ENCODE measurements around the gene ADD3. TPM values are rescaled to one million over a fixed set of nuclear protein-coding genes. Genes with fewer than 3 reads are reported as not detected.

Gene ADD3
- total RNA-seq, 1 donor from 2014 or later = 113 TPM

DNA sequence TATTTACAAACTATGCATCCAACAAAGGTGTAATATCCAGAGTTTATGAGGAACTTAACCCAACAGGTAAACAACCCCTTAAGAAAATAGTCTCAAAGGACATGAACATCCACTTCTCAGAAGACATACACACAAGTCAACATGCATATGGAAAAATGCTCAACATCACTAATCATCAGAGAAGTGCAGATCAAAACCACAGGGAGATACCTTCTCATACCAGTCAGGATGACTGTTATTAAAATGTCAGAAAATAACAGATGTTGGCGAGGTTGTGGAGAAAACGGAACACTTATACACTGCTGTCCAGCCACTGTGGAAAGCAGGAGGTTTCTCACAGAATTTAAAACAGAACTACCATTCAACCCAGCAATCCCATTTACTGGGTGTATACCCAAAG, 84.0 kb downstream of the ADD3 start:
- H3K9me3 ChIP-seq (ENCODE audit: control insufficient read depth in 3 of 3, low read length in 3 of 3) = no peaks in the 10 kb centered on the region
- H3K27ac ChIP-seq (ENCODE audit: low read depth, low read length) = no peak overlapping the region
- no peak overlapping the region for H3K4me3 ChIP-seq (ENCODE audit: low read length in 3 of 3)
- H3K9ac ChIP-seq (ENCODE audit: low read depth in 1 of 3, low read length in 3 of 3) = no peak overlapping the region
- no peaks in the 10 kb centered on the region for H3K4me1 ChIP-seq (ENCODE audit: control insufficient read depth in 3 of 3, insufficient read depth in 3 of 3, low read length in 3 of 3)
- H3K27me3 ChIP-seq (ENCODE audit: control insufficient read depth in 3 of 3, insufficient read depth in 3 of 3, low read length in 3 of 3) = no peaks in the 10 kb centered on the region
- H3K36me3 ChIP-seq (ENCODE audit: control insufficient read depth in 3 of 3, insufficient read depth in 3 of 3, low read length in 3 of 3) = no peaks in the 10 kb centered on the region

DNA sequence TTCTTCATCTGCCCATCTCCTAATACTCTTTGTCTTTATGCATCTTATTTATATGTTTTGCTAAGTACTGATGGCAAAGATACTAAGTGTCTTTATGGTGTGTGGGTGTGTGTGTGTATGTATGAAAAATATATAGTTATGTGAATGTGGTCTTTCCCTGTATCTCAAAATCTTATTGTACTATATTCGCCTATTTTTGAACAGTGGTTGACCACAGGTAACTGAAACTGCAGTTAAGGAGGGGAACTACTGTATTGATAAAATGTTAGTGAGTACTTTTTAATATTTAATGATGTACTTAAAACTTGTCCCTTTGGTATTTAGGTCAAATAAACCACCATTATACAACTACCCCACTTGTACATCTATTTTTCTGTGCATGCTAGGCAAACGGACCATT, 85.9 kb downstream of the ADD3 start:
- Histone ChIP-seq H3K36me3 (ENCODE audit: control insufficient read depth in 3 of 3, insufficient read depth in 3 of 3, low read length in 3 of 3) (no peaks in the 10 kb centered on the region), H3K9me3 (ENCODE audit: control insufficient read depth in 3 of 3, low read length in 3 of 3) (no peaks in the 10 kb centered on the region), H3K4me3 (ENCODE audit: low read length in 3 of 3) (no peak overlapping the region), H3K4me1 (ENCODE audit: control insufficient read depth in 3 of 3, insufficient read depth in 3 of 3, low read length in 3 of 3) (no peaks in the 10 kb centered on the region), H3K9ac (ENCODE audit: low read depth in 1 of 3, low read length in 3 of 3) (no peak overlapping the region), H3K27me3 (ENCODE audit: control insufficient read depth in 3 of 3, insufficient read depth in 3 of 3, low read length in 3 of 3) (no peaks in the 10 kb centered on the region), H3K27ac (ENCODE audit: low read depth, low read length) (no peak overlapping the region)

DNA sequence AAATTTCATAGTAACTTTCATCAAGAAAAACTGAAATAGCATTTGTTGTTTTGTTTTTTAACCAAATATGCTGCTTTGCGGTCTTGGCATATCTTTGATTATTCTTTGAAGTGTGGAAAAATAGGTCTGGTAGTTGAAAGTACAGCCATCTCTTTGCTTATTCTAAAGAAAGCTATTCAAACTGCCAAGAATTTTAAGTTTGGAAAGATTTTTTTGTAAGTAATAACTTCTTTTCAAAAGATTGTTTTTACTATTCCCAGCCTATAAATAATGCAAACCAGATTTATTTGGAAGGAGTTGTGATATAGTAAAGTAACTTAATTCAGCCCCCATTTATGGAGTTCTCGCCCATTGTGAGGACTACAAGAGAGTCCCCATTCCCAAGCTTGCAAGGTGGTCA, 87.0 kb downstream of the ADD3 start:
- Histone ChIP-seq H3K4me3 (ENCODE audit: low read length in 3 of 3) (no peak overlapping the region), H3K4me1 (ENCODE audit: control insufficient read depth in 3 of 3, insufficient read depth in 3 of 3, low read length in 3 of 3) (no peaks in the 10 kb centered on the region), H3K36me3 (ENCODE audit: control insufficient read depth in 3 of 3, insufficient read depth in 3 of 3, low read length in 3 of 3) (no peaks in the 10 kb centered on the region), H3K9ac (ENCODE audit: low read depth in 1 of 3, low read length in 3 of 3) (no peak overlapping the region), H3K27ac (ENCODE audit: low read depth, low read length) (no peak overlapping the region), H3K9me3 (ENCODE audit: control insufficient read depth in 3 of 3, low read length in 3 of 3) (no peaks in the 10 kb centered on the region), H3K27me3 (ENCODE audit: control insufficient read depth in 3 of 3, insufficient read depth in 3 of 3, low read length in 3 of 3) (no peaks in the 10 kb centered on the region)

DNA sequence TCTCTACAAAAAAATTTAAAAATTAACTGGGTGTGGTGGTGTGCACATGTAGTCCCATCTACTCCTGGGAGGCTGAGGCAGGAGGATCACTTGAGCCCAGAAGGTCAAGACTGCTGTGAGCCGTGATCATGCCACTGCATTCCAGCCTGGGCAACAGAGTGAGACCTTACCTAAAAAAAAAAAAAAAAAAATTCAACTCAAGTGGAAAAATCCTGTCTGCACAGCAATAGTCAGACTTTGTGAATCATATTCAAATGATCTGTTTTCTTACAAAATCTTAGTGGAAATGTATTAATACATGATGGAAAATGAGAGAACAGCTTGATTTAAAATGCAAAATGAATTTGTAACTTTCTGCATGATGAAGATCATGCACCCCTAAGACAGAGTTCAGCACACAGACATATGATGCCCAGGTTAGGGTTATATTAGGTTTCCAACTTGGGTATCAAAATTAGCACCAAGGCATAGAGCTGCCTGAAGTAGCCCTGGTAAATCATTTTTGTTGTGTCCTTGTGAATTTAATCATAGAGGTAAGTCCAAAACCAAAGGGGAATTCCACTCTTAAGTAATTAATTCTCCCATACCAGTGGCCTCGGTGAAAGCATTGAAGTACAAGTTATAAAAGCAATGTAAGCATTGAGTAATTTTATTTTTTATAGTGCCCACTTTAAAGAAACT, 93.8 kb downstream of the ADD3 start:
- Histone ChIP-seq H3K27ac (ENCODE audit: low read depth, low read length) (no peak overlapping the region), H3K9me3 (ENCODE audit: control insufficient read depth in 3 of 3, low read length in 3 of 3) (no peaks in the 10 kb centered on the region), H3K9ac (ENCODE audit: low read depth in 1 of 3, low read length in 3 of 3) (no peak overlapping the region), H3K36me3 (ENCODE audit: control insufficient read depth in 3 of 3, insufficient read depth in 3 of 3, low read length in 3 of 3) (peaks cover 0 to 7% (median 0%) of the 10 kb centered on the region in 3 donors), H3K27me3 (ENCODE audit: control insufficient read depth in 3 of 3, insufficient read depth in 3 of 3, low read length in 3 of 3) (no peaks in the 10 kb centered on the region), H3K4me1 (ENCODE audit: control insufficient read depth in 3 of 3, insufficient read depth in 3 of 3, low read length in 3 of 3) (no peaks in the 10 kb centered on the region), H3K4me3 (ENCODE audit: low read length in 3 of 3) (no peak overlapping the region)

DNA sequence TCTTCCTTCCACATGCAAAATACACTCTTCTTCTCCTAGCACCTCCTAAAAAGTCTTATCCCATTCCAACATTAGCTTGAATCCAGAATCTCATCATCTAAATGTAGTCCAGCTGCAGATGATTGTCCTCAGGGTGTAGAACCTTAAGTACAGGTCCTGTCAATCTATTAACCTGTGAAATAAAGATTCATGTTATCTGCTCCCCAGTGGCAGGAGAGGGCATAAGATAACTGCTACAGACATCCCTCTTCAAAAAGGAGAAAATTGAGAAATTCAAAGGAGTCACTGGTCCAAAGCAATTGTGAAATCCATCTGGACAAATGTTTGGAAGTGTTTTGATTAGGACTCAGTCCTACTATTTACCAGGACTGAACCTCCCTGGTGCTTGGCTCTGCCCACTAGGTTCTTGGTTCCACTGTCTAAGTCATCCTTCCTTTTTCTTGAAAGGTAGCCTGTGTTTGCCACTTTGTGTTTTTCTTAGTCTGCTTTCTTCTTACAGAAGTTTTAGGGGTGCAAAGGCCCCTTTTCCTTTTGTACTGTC, 96.2 kb downstream of the ADD3 start:
- H3K9me3 ChIP-seq (ENCODE audit: control insufficient read depth in 3 of 3, low read length in 3 of 3) = no peaks in the 10 kb centered on the region
- H3K4me1 ChIP-seq (ENCODE audit: control insufficient read depth in 3 of 3, insufficient read depth in 3 of 3, low read length in 3 of 3) = no peaks in the 10 kb centered on the region
- peaks cover 0 to 7% (median 0%) of the 10 kb centered on the region in 3 donors for H3K36me3 ChIP-seq (ENCODE audit: control insufficient read depth in 3 of 3, insufficient read depth in 3 of 3, low read length in 3 of 3)
- H3K4me3 ChIP-seq (ENCODE audit: low read length in 3 of 3) = no peak overlapping the region
- no peak overlapping the region for H3K27ac ChIP-seq (ENCODE audit: low read depth, low read length)
- H3K27me3 ChIP-seq (ENCODE audit: control insufficient read depth in 3 of 3, insufficient read depth in 3 of 3, low read length in 3 of 3) = no peaks in the 10 kb centered on the region
- no peak overlapping the region for H3K9ac ChIP-seq (ENCODE audit: low read depth in 1 of 3, low read length in 3 of 3)

DNA sequence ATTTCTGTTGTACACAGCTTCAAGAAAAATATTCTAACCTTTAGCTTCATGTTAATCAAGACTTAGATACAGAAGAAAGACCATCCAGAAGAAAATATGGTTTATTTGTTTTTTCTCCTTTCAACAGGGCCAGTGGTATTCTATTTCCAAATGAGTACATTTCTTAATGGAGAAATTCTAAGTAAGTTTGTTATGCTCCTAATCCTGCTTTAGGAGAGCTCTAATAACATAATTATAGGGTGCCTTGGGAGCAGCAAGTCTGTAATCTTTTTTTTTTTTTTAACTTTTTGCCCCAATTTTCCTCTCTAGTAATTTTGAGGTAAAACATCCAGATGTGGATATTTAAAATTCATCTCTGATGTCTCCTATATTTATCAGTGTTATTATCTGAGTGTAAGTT, 98.1 kb downstream of the ADD3 start:
- no peak overlapping the region for H3K27ac ChIP-seq (ENCODE audit: low read depth, low read length)
- peaks cover 0 to 7% (median 0%) of the 10 kb centered on the region in 3 donors for H3K36me3 ChIP-seq (ENCODE audit: control insufficient read depth in 3 of 3, insufficient read depth in 3 of 3, low read length in 3 of 3)
- no peaks in the 10 kb centered on the region for H3K27me3 ChIP-seq (ENCODE audit: control insufficient read depth in 3 of 3, insufficient read depth in 3 of 3, low read length in 3 of 3)
- H3K4me1 ChIP-seq (ENCODE audit: control insufficient read depth in 3 of 3, insufficient read depth in 3 of 3, low read length in 3 of 3) = no peaks in the 10 kb centered on the region
- H3K9me3 ChIP-seq (ENCODE audit: control insufficient read depth in 3 of 3, low read length in 3 of 3) = no peaks in the 10 kb centered on the region
- H3K4me3 ChIP-seq (ENCODE audit: low read length in 3 of 3) = no peak overlapping the region
- H3K9ac ChIP-seq (ENCODE audit: low read depth in 1 of 3, low read length in 3 of 3) = no peak overlapping the region

DNA sequence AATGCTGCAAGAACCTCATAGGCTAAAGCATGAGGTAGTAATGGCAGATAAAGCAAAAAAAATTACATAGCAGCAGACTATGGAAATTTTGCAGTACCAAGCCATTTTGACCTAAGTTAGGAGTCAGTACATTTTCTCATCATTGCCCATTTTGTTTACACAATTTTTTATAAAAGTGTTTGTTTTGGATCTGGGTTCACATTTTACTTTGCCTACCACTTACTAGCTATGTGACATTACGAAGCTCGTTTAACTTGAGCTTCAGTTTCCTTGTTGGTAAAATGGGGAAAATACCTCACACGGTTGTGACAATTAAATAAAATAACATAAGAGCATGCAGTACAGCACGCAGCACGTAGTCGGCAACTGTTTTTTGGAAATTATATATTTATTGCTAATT, 99.6 kb downstream of the ADD3 start:
- Histone ChIP-seq H3K4me3 (ENCODE audit: low read length in 3 of 3) (no peak overlapping the region), H3K4me1 (ENCODE audit: control insufficient read depth in 3 of 3, insufficient read depth in 3 of 3, low read length in 3 of 3) (no peaks in the 10 kb centered on the region), H3K27ac (ENCODE audit: low read depth, low read length) (no peak overlapping the region), H3K27me3 (ENCODE audit: control insufficient read depth in 3 of 3, insufficient read depth in 3 of 3, low read length in 3 of 3) (no peaks in the 10 kb centered on the region), H3K9me3 (ENCODE audit: control insufficient read depth in 3 of 3, low read length in 3 of 3) (no peaks in the 10 kb centered on the region), H3K36me3 (ENCODE audit: control insufficient read depth in 3 of 3, insufficient read depth in 3 of 3, low read length in 3 of 3) (peaks cover 0 to 5% (median 0%) of the 10 kb centered on the region in 3 donors), H3K9ac (ENCODE audit: low read depth in 1 of 3, low read length in 3 of 3) (no peak overlapping the region)

DNA sequence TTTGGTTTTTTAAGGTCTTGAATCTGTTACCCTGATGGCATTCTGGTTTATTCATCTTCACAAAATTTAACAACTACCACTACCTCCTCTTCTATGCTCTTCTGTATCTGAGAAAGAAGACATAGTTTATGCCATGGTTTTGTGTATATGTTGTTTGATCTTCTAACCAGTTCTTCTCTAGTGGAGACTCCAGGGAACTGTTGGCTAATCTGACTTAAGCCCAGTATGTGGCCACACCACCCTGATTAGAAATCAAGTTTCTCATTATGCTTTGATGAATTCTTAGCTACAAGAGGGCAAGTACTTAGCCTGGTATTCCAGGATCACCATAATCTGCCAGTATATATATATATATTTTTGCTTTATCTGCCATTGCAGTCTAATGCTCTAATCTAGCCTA, 100.1 kb downstream of the ADD3 start:
- no peak overlapping the region for H3K4me3 ChIP-seq (ENCODE audit: low read length in 3 of 3)
- no peak overlapping the region for H3K27ac ChIP-seq (ENCODE audit: low read depth, low read length)
- no peaks in the 10 kb centered on the region for H3K4me1 ChIP-seq (ENCODE audit: control insufficient read depth in 3 of 3, insufficient read depth in 3 of 3, low read length in 3 of 3)
- H3K27me3 ChIP-seq (ENCODE audit: control insufficient read depth in 3 of 3, insufficient read depth in 3 of 3, low read length in 3 of 3) = no peaks in the 10 kb centered on the region
- no peak overlapping the region for H3K9ac ChIP-seq (ENCODE audit: low read depth in 1 of 3, low read length in 3 of 3)
- H3K9me3 ChIP-seq (ENCODE audit: control insufficient read depth in 3 of 3, low read length in 3 of 3) = no peaks in the 10 kb centered on the region
- peaks cover 0 to 5% (median 0%) of the 10 kb centered on the region in 3 donors for H3K36me3 ChIP-seq (ENCODE audit: control insufficient read depth in 3 of 3, insufficient read depth in 3 of 3, low read length in 3 of 3)

DNA sequence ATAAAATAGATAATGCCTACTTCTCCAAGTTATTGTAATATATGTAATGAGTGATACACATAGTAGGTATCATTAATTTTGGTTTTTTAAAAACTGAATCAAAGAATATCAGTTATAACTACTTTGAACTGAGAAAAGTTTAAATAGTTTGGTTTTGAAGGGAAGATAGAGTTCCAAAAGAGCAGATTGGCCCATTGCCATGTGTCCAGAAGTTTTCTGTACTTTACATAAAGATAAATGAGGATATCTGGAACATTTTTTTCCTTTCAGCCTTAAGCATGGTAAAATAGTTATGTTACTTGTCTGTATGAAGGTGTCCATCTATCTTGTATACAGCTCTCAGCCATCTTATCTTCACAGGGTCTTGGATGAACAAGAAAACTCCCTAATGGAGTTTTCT, 101.7 kb downstream of the ADD3 start:
- Histone ChIP-seq H3K27ac (ENCODE audit: low read depth, low read length) (no peak overlapping the region), H3K9ac (ENCODE audit: low read depth in 1 of 3, low read length in 3 of 3) (no peak overlapping the region), H3K36me3 (ENCODE audit: control insufficient read depth in 3 of 3, insufficient read depth in 3 of 3, low read length in 3 of 3) (peaks cover 0 to 2% (median 0%) of the 10 kb centered on the region in 3 donors), H3K9me3 (ENCODE audit: control insufficient read depth in 3 of 3, low read length in 3 of 3) (no peaks in the 10 kb centered on the region), H3K4me3 (ENCODE audit: low read length in 3 of 3) (no peak overlapping the region), H3K27me3 (ENCODE audit: control insufficient read depth in 3 of 3, insufficient read depth in 3 of 3, low read length in 3 of 3) (no peaks in the 10 kb centered on the region), H3K4me1 (ENCODE audit: control insufficient read depth in 3 of 3, insufficient read depth in 3 of 3, low read length in 3 of 3) (no peaks in the 10 kb centered on the region)

DNA sequence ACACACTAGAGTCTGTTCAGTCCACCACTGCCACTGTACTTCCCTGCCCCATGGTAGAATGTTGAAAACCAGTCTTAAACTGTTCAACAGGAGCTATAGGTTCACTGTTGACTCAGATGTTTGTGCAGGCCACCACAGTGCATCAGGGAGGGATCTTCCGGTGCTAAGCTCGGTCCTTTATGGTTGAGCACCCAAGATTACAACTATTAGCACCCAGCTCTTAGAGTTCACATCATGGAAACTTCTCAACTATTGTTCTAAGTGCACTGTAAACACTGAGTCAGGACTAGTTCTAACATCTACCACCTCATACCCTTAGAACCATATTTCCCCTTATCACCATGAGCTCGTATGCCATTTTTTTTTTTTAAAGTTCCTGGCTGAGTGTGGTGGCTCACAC, 102.6 kb downstream of the ADD3 start:
- H3K27me3 ChIP-seq (ENCODE audit: control insufficient read depth in 3 of 3, insufficient read depth in 3 of 3, low read length in 3 of 3) = no peaks in the 10 kb centered on the region
- peaks cover 0 to 5% (median 0%) of the 10 kb centered on the region in 3 donors for H3K36me3 ChIP-seq (ENCODE audit: control insufficient read depth in 3 of 3, insufficient read depth in 3 of 3, low read length in 3 of 3)
- H3K9me3 ChIP-seq (ENCODE audit: control insufficient read depth in 3 of 3, low read length in 3 of 3) = no peaks in the 10 kb centered on the region

More for the DNA sequence above, 102.6 kb downstream of the ADD3 start:
- H3K4me1 ChIP-seq (ENCODE audit: control insufficient read depth in 3 of 3, insufficient read depth in 3 of 3, low read length in 3 of 3) = no peaks in the 10 kb centered on the region
- no peak overlapping the region for H3K27ac ChIP-seq (ENCODE audit: low read depth, low read length)
- no peak overlapping the region for H3K4me3 ChIP-seq (ENCODE audit: low read length in 3 of 3)
- no peak overlapping the region for H3K9ac ChIP-seq (ENCODE audit: low read depth in 1 of 3, low read length in 3 of 3)

Data from skeletal muscle tissue (tissue), 4 donors.